Activated CD4-positive, alpha-beta T cell treated with anti-CD3 and anti-CD28 coated beads, Interleukin-2, amount 10 ng/mL, durations not matched to agents 24 days and 14 days (primary cell): ENCODE measurements around the gene FXYD5. TPM values are rescaled to one million over a fixed set of nuclear protein-coding genes. Genes with fewer than 3 reads are reported as not detected.

Source experiments
- DNase-seq: peaks from one replicate; pipeline ENCODE4 v3.0.0; 2022
- H3K27ac Mint-ChIP-seq: one replicate; pipeline ENCODE4 v1.8.0; 2022; ENCODE audit warnings: mild to moderate bottlenecking, mixed read lengths
- H3K27me3 Mint-ChIP-seq: one replicate; pipeline ENCODE4 v1.8.0; 2022; ENCODE audit warnings: mixed read lengths
- H3K36me3 Mint-ChIP-seq: one replicate; pipeline ENCODE4 v1.8.0; 2022; ENCODE audit warnings: low read depth, mild to moderate bottlenecking, mixed read lengths
- H3K4me1 Mint-ChIP-seq: one replicate; pipeline ENCODE4 v1.8.0; 2021; ENCODE audit warnings: mixed read lengths
- H3K4me3 Mint-ChIP-seq: one replicate; pipeline ENCODE4 v1.8.0; 2022; ENCODE audit warnings: mild to moderate bottlenecking, moderate library complexity, mixed read lengths
- H3K9me3 Mint-ChIP-seq: one replicate; pipeline ENCODE4 v1.8.0; 2021; ENCODE audit warnings: mixed read lengths
- intact Hi-C: fragments of 100-400 bp; cut with micrococcal nuclease; formaldehyde crosslinking; loops from one replicate; pipeline ENCODE4 v1.15.1; 2023
- total RNA-seq: library from RNA; stranded (reverse); gene quantifications from 2 replicates; pipeline ENCODE4 v1.2.3, GENCODE V29; 2022

The FXYD5 gene, protein sequence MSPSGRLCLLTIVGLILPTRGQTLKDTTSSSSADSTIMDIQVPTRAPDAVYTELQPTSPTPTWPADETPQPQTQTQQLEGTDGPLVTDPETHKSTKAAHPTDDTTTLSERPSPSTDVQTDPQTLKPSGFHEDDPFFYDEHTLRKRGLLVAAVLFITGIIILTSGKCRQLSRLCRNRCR
- total RNA-seq = 273 and 286 TPM in 2 replicates

DNA sequence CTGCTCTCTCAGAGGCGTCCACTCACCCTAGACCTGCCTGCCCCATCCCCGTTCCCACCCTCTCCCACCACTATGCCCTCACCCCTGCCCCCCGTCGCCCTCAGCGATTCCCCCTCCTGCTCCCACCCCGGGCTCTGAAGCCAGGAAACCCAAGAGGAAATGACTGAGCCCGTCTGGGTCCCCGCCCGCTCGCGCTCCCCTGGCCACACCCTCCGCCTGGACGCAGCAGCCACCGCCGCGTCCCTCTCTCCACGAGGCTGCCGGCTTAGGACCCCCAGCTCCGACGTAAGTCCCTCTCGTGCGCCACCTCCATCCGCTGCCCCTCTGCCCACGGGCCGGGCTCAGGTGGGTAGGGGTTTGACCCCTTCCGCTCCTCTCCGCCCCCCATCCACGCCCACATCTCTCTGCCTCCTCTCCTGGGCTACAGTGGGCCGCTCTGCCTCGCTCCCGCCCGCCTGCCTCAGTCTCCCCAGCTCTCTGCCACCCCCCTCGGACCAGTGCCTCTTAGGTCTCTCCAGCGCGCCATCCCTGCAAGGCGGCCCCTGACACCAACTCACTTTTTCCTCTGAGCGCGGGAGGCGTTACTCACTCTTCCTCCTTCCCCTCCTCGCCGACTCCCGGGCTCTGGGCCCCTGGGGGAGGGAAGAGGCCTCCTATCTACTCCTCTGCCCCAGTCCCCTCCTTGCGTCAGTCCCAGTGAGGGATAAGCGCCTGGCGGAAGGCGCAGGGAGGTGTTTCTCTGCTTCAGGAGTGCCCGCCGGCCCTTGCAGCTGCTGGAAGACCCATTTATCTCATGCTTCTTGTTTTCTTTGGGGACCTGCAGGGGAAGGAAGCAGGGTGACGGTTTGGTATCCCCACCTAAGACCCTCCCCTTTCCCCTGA is at the start of gene FXYD5:
FXYD5 (plus strand) TSS at position 211 of the 882 bp plus-strand sequence. CDS start 816 bp downstream, outside the sequence.
- Mint-ChIP-seq H3K4me1 (peaks cover 45% of the 10 kb centered on the region), H3K27ac (peak within 1 kb of the TSS; percentile 100), H3K36me3 (peaks cover 48% of the 10 kb centered on the region), H3K4me3 (peak within 1 kb of the TSS; percentile 100), H3K9me3 (no peaks in the 10 kb centered on the region), H3K27me3 (peaks cover 4% of the 10 kb centered on the region)
- peak; percentile 90 for DNase-seq
- intact Hi-C loops = loop anchor here (1.0 to 2.0 kb wide), 2 partner anchors 13 to 114 kb away; partner anchors contain the start of gene USF2

DNA sequence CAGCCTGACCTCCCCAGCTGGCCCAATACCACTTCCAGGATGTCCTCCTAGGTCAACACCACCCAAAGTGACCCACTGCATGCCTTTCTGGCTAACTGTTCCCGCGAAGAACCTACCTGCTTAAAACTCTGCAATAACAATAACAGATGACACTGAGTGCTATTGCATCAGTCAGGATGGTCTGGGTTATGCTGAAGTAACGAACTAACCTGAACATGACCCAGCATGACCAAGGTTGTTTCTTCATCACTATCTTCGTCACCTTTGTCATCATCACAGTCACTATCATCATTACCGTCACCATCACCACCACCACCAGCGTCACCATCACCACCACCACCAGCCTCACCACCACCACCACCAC is 49.5 kb upstream of the FXYD5 start:
- H3K27me3 Mint-ChIP-seq = peaks cover 3% of the 10 kb centered on the region

DNA sequence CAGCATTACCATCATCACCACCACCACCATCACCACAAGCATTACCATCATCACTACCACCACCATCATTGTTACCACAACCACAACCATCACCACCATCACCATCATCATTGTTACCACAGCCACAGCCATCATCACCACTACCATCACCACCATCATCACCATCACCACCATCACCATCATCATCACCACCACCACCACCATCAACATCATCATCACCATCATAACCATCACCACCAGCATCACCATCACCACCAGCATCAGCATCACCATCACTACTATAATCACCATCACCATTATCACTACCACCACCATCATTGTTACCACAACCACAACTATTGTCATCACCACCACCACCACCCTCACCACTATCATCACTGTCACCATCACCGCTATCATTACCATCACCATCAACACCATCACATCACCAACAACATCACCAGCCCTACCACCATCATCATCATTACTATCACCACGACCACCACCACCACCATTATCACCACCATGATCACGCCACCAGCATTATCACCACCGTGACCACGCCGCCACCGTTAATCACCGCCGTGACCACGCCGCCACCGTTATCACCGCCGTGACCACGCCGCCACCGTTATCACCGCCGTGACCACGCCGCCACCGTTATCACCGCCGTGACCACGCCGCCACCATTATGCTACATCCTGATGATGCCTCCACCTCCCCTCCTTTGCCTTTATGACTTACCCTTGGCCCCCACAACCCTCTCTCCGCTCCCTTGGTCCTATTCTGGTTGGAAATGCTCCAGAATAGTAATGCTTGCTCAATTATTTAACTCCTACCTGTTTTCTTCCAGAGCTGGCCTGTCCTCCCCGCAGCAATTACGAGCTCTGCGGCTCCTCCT is 48.9 kb upstream of the FXYD5 start:
- no peak overlapping the region for H3K4me3 Mint-ChIP-seq

More for the DNA sequence above, 49.5 kb upstream of the FXYD5 start:
- no peak overlapping the region for H3K4me3 Mint-ChIP-seq
- H3K27ac Mint-ChIP-seq = no peak overlapping the region
- peaks cover 8% of the 10 kb centered on the region for H3K4me1 Mint-ChIP-seq
- intact Hi-C loops = no loop called here
- no peak for DNase-seq
- H3K36me3 Mint-ChIP-seq = no peaks in the 10 kb centered on the region
- H3K9me3 Mint-ChIP-seq = no peaks in the 10 kb centered on the region

DNA sequence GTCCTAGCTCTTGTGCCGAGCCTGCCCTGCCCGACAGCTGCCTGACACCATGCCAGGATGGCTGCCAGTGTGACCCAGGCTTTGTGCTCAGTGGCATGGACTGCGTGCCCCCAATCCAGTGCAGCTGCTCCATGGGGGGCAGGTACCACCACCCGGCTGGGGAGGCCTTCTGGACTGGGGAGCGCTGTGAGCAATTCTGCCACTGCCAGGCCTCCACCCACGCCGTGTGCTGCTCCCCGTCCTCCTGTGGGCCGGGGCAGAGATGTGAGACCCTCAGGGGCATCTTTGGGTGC is 48.3 kb upstream of the FXYD5 start:
- Mint-ChIP-seq H3K27ac (no peak overlapping the region), H3K4me1 (peaks cover 8% of the 10 kb centered on the region)

More for the DNA sequence above, 48.9 kb upstream of the FXYD5 start:
- Mint-ChIP-seq H3K27me3 (peaks cover 3% of the 10 kb centered on the region), H3K9me3 (no peaks in the 10 kb centered on the region), H3K4me1 (peaks cover 8% of the 10 kb centered on the region), H3K36me3 (no peaks in the 10 kb centered on the region), H3K27ac (no peak overlapping the region)
- intact Hi-C loops = no loop called here
- DNase-seq = no peak

DNA sequence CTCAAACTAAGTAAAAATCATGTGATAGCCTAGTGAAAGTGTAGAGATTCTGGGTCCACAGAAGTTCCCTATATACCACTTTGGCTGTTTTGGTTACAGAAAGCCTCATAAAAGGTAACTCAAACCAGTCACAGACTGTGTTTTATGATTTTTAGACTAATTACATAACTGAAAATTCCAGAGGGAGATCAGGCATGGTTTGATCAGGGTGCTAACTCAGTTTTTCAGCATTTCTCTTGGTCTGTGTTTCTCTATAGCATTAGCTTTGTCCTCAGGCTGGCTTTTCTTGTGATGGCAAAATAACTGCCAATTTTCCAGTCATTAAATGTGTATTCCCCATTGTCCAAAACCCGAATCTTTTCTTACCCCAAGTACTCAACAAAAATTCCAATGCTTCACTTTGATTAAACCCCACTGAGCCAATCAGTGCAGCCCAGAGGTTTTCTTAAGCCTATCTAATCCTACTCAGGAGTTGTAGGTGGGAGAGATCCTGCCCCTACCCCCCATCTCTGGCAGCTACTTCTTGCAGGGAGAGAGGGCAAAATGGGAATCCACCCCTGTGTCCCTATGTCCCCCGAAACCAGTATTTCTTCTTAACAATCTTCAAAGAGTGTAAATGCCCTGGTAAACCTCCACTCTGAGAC is 47.5 kb upstream of the FXYD5 start:
- peaks cover 3% of the 10 kb centered on the region for H3K27me3 Mint-ChIP-seq
- H3K9me3 Mint-ChIP-seq = no peaks in the 10 kb centered on the region
- no peak overlapping the region for H3K4me3 Mint-ChIP-seq
- intact Hi-C loops = no loop called here
- no peak overlapping the region for H3K27ac Mint-ChIP-seq
- no peaks in the 10 kb centered on the region for H3K36me3 Mint-ChIP-seq
- H3K4me1 Mint-ChIP-seq = peaks cover 8% of the 10 kb centered on the region
- no peak for DNase-seq

More for the DNA sequence above, 48.3 kb upstream of the FXYD5 start:
- H3K9me3 Mint-ChIP-seq = no peaks in the 10 kb centered on the region
- H3K27me3 Mint-ChIP-seq = peaks cover 3% of the 10 kb centered on the region
- intact Hi-C loops = no loop called here
- no peak for DNase-seq
- no peak overlapping the region for H3K4me3 Mint-ChIP-seq
- H3K36me3 Mint-ChIP-seq = no peaks in the 10 kb centered on the region

DNA sequence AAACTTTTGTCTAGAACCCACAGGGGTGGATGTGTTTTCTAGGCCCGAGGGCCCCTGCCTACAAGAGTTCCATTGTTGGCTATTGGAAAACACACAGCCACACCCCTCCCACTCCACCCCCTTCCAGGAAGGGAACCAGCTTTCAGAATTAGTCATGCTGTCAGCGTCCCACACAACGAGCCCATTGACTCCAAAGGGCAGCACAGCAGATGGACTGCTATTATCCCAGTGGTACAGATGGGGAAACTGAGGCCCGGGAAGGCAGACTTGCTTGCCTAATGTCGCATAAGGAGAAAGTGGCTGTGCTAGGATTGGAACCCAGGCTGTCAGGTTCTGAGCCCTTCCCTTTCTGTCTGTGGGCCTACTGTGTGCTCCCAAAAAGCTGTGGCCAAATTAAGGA is 47.0 kb upstream of the FXYD5 start:
- Mint-ChIP-seq H3K27ac (no peak overlapping the region), H3K4me3 (no peak overlapping the region), H3K36me3 (no peaks in the 10 kb centered on the region), H3K9me3 (no peaks in the 10 kb centered on the region), H3K4me1 (peaks cover 8% of the 10 kb centered on the region), H3K27me3 (peaks cover 3% of the 10 kb centered on the region)
- DNase-seq = no peak
- intact Hi-C loops = no loop called here

DNA sequence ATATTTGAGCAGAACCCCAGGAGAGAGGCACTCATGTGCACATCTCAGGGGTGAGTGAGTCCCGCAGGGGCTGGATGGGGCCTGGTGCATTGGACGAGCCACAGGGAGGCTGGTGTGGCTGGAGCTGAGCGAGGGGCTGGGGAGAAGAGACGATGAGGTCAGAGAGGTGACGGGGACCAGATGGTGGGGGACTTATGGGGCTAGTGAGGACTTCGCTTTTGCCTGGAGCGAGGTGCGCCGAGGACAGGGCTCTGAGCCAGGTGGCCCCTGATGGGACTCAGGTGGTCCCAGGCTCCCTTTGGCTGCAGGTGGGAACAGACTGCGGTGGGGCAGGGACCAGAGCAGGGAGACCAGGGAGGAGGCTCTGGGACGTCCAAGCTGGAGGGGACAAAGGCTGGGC is 45.8 kb upstream of the FXYD5 start:
- DNase-seq = no peak
- intact Hi-C loops = no loop called here
- Mint-ChIP-seq H3K4me3 (no peak overlapping the region), H3K9me3 (no peaks in the 10 kb centered on the region), H3K27me3 (peaks cover 3% of the 10 kb centered on the region), H3K4me1 (peaks cover 8% of the 10 kb centered on the region), H3K27ac (no peak overlapping the region), H3K36me3 (no peaks in the 10 kb centered on the region)

DNA sequence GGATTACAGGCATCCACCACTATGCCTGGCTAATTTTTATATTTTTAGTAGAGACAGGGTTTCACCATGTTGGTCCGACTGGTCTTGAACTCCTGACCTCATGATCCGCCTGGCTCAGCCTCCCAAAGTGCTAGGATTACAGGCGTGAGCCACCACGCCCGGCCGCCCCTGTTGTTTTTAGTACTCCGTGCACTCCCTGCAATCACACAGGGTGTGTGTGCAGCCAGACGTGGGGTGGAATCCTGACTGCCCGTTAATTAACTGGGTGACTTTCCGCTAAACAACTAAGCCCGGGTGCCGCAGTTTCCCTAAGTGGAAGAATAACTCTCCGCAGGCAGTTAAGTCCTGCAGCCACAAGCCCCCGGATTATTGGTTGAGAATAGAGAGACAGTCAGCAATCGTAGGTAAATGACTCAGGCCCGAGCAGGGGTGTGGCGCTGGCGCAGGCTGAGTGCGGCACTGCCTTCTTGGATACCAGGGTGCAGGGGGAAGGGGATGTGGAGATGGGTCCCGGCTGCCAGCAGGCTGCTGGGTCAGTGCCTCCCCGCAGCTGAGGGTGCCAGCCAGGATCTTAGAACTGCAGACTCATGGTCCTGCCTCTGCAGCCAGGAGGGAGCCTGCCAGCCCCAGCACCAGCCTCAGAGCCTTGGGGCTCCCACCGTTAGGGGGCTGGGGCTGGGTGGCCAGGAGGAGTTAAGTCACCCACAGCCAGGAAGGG is 45.0 kb upstream of the FXYD5 start:
- peaks cover 5% of the 10 kb centered on the region for H3K27me3 Mint-ChIP-seq
- H3K4me1 Mint-ChIP-seq = peaks cover 10% of the 10 kb centered on the region
- no peak for DNase-seq
- no peaks in the 10 kb centered on the region for H3K36me3 Mint-ChIP-seq
- H3K4me3 Mint-ChIP-seq = no peak overlapping the region
- intact Hi-C loops = no loop called here
- no peak overlapping the region for H3K27ac Mint-ChIP-seq
- H3K9me3 Mint-ChIP-seq = no peaks in the 10 kb centered on the region

DNA sequence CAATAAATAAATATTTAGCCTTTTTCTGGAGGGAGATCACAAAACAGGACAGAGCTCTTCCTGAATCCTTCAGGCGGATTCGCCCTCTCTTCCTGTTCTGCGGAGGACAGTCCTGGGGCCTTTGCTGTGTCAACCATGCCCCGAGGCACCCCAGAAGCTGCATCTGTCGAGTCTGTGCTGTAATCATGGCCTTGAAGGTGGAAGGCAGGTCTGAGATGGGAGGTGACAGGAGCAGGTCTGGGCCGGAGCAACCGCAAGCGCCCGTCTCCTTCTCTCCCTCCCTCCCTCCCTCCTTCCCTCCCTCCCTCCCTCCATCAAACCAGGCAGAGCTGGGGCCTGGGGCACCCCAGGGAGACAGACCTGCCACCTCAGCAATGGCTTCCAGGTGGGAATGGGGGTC is 43.6 kb upstream of the FXYD5 start:
- H3K27ac Mint-ChIP-seq = no peak overlapping the region
- H3K4me3 Mint-ChIP-seq = no peak overlapping the region
- no peaks in the 10 kb centered on the region for H3K9me3 Mint-ChIP-seq
- H3K36me3 Mint-ChIP-seq = no peaks in the 10 kb centered on the region
- intact Hi-C loops = no loop called here
- H3K4me1 Mint-ChIP-seq = peaks cover 13% of the 10 kb centered on the region
- H3K27me3 Mint-ChIP-seq = peaks cover 9% of the 10 kb centered on the region
- no peak for DNase-seq

DNA sequence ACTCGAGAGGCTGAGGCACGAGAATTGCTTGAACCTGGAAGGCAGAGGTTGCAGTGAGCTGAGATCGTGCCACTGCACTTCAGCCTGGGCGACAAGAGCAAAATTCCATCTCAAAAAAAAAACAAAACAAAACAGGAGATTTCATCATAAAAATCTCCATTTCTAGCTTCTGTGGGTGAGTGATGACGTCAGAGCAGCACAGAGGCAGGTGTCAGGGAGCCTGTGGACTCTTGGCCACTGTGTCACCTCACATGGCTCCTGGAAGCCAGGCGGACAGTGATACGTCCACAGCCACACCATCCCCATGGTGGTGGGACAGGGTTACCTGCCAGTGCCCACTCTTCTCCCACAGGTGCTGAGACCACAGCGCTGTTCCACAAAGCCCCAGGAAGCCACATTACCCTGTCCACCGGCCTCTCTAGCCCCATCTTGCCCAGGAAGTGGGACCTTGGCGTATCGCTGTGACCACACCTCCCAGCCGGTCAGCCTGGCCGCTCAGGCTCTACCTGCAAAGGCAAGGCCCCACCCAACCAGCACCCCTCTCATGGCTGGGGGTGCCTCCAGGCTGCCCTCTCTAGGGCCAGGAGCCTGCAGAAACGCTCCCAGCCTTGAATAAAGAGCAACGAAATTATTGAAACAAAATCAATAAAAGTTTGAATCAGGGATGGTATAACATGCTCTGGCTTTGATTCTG is 41.4 kb upstream of the FXYD5 start:
- no peak overlapping the region for H3K27ac Mint-ChIP-seq
- H3K36me3 Mint-ChIP-seq = no peaks in the 10 kb centered on the region
- DNase-seq = no peak
- H3K4me3 Mint-ChIP-seq = no peak overlapping the region
- peaks cover 9% of the 10 kb centered on the region for H3K27me3 Mint-ChIP-seq
- intact Hi-C loops = no loop called here
- no peaks in the 10 kb centered on the region for H3K9me3 Mint-ChIP-seq
- peaks cover 5% of the 10 kb centered on the region for H3K4me1 Mint-ChIP-seq

DNA sequence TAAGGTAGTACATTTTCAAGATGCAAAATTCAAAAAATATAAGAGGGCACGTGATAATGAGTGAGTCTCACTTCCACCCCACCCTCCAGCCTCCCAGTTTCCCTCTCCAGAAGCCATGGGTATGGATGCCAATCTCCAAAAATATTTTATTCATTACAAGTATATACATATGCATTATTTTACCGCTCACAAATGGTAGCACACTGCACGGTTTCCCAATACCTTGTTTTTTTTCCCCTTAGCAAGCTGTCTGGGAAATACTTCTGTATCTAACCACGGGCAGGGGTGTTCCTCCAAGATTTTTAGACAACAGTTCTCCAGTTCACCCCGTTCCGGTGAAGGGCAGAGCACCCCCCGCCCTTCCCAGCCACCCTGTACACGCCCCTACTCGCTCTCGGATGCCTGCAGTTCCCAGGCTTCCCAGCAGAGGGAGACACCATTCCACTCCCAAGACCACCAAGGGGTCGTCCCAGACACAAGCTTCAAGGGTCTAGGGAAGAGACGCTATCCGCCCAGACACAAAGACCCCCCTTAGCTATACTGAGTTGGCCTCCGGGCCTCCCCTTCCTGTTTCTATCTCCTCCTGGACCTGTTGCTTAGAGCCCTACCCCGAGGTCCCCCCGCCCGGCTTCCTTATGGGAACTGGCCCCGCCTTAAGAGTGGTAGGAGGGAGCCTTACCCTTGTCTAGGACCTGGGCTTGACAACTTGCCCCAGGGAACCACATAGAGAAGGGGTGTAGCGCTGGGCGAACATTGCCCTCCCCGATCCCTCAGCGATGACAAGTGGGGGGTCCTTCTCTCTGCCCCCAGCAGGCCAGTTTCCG is 40.0 kb upstream of the FXYD5 start:
- H3K9me3 Mint-ChIP-seq = no peaks in the 10 kb centered on the region
- peaks cover 5% of the 10 kb centered on the region for H3K27me3 Mint-ChIP-seq
- peaks cover 5% of the 10 kb centered on the region for H3K4me1 Mint-ChIP-seq
- intact Hi-C loops = loop anchor here (1.0 kb wide), 1 partner anchor 21 kb away; the partner anchor contains the start of gene LGI4
- no peaks in the 10 kb centered on the region for H3K36me3 Mint-ChIP-seq
- DNase-seq = peak; percentile 90
- H3K27ac Mint-ChIP-seq = no peak overlapping the region
- H3K4me3 Mint-ChIP-seq = no peak overlapping the region
